GM19397 (cell line): ENCODE measurements around the gene C5orf15.
"Not testable (repeated sequence)": the region's sequence is repeated elsewhere in the genome, so short reads cannot be mapped to it uniquely, and the experiment has no call there.

Source experiments
- ATAC-seq: cut with Tn5 transposase; IDR thresholded peaks from one replicate; pipeline ENCODE4 v1.9.1; 2021; ENCODE audit warnings: mild to moderate bottlenecking, moderate library complexity; ENCODE audit not compliant: unreplicated experiment

C5orf15 gene

GRCh38 chr5:133938929-133939328, 29.5 kb downstream of the C5orf15 start:
- ATAC-seq, result no peak

- ATAC-seq, result no peak
Observed at GRCh38 chr5:133938039-133938821, 30.2 kb downstream of the C5orf15 start.

- ATAC-seq, result not testable (repeated sequence)
Observed at GRCh38 chr5:133937628-133938027, 30.8 kb downstream of the C5orf15 start.

- no peak for ATAC-seq
Observed at GRCh38 chr5:133936651-133937015, 31.8 kb downstream of the C5orf15 start.

DNA sequence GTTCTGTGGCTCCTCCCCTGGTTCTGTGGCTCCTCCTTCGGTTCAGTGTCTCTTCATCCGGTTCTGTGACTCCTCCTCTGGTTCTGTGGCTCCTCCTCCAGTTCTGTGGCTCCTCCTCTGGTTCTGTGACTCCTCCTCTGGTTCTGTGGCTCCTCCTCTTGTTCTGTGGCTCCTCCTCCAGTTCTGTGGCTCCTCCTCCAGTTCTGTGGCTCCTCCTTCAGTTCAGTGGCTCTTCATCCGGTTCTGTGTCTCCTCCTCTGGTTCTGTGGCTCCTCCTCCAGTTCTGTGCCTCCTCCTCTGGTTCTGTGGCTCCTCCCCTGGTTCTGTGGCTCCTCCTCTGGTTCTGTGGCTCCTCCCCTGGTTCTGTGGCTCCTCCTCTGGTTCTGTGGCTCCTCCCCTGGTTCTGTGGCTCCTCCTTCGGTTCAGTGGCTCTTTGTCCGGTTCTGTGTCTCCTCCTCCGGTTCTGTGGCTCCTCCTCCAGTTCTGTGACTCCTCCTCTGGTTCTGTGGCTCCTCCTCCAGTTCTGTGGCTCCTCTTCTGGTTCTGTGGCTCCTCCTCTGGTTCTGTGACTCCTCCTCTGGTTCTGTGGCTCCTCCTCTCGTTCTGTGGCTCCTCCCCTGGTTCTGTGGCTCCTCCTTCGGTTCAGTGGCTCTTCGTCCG, 32.3 kb downstream of the C5orf15 start:
- ATAC-seq, result not testable (repeated sequence)

GRCh38 chr5:133935667-133935940, 32.8 kb downstream of the C5orf15 start:
- ATAC-seq, result no peak

DNA sequence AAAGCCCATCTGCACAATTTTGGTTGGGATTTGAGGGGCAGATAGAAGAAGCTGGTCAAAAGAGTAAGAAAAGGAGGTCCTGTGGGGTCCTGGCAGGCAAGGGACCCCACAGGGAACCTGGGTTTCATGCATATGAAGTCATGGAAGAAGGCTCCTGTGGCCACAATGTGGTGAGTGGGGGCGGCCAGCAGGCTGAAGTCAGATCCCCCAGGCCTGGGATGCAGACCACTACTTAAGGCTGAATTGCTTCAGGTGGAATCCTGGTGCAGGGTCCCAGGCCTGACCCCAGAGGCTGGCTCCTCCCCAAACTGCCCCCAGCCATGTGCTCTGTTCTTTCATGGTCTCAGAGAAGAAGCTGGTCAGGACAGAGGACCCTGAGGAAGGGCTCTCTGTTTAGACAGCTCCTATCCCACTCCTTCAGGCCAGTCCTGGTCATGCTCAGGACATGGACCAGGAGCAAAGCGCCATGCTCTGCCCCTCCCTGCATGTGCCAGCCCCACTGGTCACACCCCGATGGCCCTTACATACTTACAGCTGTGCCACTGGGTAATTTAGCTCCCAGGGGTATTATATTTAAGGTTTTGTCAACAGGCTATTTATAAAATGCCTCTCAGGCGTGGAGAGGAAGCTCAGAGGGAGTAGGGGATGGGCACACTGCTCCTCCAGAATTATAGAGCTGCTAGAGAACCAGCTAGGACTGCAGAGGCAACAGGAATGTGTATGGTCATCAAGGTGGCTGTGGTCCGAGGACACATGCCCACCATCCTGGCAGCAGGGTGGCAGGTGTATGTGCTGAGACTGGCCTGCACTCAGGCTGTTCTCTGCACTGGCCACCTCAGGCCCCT, 33.4 kb downstream of the C5orf15 start:
- no peak for ATAC-seq

GRCh38 chr5:133934311-133934710, 34.1 kb downstream of the C5orf15 start:
- ATAC-seq, result no peak

DNA sequence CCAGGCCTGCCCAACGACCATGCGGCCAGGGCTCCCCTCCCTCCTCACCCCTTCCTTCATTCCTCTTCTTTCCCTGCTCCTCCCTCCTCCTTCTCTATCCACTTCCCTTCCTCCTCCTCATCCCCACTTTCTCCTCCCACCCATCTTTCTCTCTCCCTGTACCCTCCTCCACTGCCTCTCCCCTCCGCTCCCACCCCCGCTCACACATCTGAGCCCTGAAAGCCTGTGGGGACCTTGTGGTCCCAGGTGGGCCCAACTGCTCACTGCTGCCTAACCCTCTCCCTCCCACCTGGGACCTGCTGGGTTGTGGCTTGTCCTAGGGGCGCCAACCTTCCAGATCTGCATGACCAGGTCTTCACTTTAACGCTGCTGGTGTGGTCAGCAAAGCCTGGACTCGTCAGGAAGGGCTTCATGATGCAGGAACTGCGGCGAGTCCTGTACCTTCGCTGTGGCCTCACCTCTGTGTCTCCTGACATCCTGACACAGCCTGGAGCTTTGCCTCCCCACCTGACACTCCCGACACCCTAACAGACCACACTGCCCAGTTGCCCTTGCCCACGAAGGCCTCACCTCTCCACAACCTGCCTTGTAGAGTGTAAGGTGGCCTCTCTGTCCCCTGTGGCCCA, 34.6 kb downstream of the C5orf15 start:
- no peak for ATAC-seq

DNA sequence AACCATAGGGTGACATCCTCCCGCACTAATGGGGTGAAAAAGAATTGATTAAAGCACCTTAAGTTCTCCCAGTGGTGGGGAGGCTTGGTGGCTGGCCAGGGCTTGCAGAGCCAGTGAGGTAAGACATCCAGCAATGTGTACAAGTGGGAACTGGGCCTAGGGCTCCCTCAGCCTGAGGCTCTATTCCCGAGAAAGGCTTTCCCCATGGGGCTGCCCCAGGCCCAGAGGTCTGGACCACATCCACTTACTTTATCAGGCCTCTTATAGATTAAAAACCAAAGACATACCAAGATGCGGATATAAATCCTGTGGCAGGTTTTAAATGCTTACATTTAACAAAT, 35.3 kb downstream of the C5orf15 start:
- ATAC-seq, result no peak

DNA sequence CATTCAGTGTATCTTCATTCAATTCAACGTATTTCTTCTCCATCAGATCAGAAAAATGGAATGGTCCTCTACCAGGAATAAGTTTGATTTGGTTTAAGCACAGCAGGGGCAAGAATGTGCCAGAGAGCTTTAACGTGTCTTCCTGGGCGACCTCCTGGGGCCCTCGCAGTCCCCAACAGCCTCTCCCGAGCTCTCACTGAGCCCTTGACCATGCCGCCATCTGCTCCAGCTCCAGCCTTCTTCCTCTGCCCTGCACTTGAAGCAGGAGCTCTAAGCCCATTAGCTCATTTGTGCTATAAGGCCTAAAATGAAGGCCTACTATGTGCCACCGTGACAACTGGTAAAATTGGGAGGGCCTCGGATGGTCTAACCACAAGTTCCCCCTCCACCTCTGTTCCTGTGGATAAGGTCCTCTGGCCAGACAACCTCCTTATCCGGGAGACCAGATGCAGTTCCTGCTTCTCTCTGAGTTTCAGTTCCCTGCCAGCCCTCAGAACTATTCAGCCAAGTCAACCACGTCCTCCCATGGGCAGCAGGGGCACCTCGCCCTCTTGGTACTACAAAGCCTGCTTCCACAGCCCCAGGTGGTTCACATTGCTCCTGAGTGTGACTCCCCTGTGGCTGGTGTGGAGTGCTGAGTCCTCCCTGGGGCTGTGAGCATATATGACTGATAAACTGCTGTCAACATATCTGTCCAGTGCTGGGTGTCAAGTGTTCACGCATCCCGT, 35.8 kb downstream of the C5orf15 start:
- ATAC-seq, result no peak

GRCh38 chr5:133931546-133931945, 36.9 kb downstream of the C5orf15 start:
- no peak for ATAC-seq

DNA sequence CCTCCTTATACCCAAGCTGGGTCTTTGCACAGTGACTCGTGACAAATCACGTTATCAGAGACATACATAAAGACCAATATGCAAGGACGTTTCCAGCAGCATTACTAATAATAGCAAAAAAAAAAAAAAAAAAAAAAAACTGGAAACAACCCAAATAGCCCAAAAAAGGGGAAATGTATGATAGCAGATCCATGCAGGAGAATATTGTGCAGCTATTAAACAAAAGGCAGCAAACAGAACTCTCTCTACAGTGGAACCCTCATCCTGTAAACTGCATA, 37.7 kb downstream of the C5orf15 start:
- ATAC-seq, result no peak

- no peak for ATAC-seq
Observed at GRCh38 chr5:133930061-133930812, 38.2 kb downstream of the C5orf15 start.

DNA sequence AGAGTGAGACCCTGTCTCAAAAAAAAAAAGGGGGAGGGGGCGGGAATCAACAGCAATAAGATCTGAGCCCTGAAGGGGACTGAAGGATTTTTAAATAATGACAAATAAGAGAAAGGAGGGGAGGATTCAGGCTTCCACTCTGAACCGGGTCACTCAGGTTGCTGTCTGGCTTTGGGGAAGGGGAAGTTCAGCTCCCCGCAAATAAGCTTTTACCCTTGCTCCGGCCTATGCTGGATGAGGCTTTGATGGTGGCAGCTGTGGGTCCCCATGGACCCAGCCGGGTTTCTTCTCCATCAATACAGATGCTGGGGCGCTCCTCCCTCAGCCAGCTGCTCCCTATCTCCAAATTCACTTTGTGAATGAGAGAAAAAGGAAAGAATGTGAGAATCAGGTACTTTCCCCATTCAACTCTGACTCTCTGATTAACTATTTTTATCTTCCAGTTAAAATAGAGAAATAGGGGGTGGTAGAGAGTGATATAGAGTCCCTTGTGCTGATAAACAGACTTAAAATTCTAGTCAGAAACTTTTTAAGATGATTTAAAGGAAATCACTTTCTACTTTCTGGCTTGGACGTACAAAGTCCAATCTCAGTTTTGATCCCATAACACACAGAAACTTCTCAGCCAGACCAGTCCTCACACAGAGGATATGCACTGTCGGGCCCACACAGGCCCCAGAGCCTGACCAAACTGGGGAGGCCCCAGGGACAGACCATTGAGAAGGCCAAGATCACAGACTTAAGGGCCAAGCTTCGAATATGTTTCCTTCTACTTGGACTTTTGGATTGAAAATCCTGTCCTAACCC, 39.6 kb downstream of the C5orf15 start:
- ATAC-seq, result no peak

- no peak for ATAC-seq
Observed at GRCh38 chr5:133927300-133928180, 40.9 kb downstream of the C5orf15 start.

DNA sequence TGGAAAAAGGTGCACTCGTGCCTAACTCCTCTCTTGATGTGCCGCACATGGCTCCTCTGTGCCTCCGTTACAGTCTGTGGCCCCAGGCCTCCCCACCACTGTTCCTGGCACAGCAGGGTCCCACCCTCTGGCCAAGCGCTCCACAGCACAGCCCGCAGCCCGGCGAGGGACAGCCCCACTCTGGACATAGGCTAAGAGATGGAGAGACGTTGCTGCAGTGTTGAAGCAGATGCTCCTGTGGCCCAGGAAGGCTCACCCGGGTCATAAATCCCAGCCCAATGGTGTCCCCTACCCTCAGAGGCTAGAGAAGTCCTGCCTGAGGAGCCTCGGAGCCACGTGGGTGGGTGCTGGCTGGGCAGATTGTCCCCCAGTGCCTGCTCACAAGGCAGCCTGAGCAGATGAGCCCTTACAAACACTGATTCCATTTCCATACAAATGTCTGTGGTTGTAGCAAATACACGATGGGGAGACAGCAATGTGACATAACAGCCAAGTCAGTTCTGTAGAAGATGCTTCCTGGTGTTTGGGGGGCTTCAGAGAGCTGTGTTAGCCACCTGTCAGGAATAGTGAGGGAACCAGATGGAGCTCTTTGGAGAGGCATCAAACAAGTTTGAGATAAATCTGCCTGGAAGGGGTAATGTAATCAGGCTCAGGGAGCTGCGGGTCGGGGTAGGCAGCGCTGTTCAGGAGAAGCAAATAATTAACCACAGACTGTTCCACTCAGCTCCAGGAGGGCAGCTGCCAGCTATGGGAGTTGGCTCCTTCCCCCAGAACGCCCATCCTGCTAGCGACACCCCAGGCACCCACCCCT, 41.7 kb downstream of the C5orf15 start:
- ATAC-seq, result no peak
